Chondrocyte (in vitro differentiated cells): Measurements from ENCODE around the gene TADA2B. TPM values are rescaled to one million over a fixed set of nuclear protein-coding genes. Genes with fewer than 3 reads are reported as not detected.

Experiments
- DNase-seq: peaks from one replicate; pipeline ENCODE4 v3.0.0; 2021; ENCODE audit warnings: mixed read lengths, low spot score
- H3K27ac Mint-ChIP-seq: one replicate; pipeline ENCODE4 v1.8.0; 2021; ENCODE audit warnings: mild to moderate bottlenecking, moderate library complexity, mixed read lengths; ENCODE audit not compliant: unreplicated experiment
- H3K27me3 Mint-ChIP-seq: 2 replicates; pipeline ENCODE4 v1.8.0; 2021; ENCODE audit warnings: low read depth, mixed read lengths
- H3K36me3 Mint-ChIP-seq: 2 replicates; pipeline ENCODE4 v1.8.0; 2021; ENCODE audit warnings: low read depth, mixed read lengths
- H3K4me1 Mint-ChIP-seq: 2 replicates; pipeline ENCODE4 v1.8.0; 2021; ENCODE audit warnings: low read depth, mild to moderate bottlenecking, mixed read lengths
- H3K4me3 Mint-ChIP-seq: one replicate; pipeline ENCODE4 v1.8.0; 2021; ENCODE audit warnings: mild to moderate bottlenecking, moderate library complexity, mixed read lengths; ENCODE audit not compliant: unreplicated experiment
- H3K9me3 Mint-ChIP-seq: 2 replicates; pipeline ENCODE4 v1.8.0; 2021; ENCODE audit warnings: low read depth, mixed read lengths
- CTCF ChIP-seq: fragments of 200-600 bp; sonication (generic); IDR thresholded peaks from 2 replicates; pipeline ENCODE4 v1.5.0; 2021; ENCODE audit warnings: antibody characterized with exemption, mild to moderate bottlenecking, moderate library complexity
- total RNA-seq: library from RNA; stranded (reverse); gene quantifications from 3 replicates; pipeline ENCODE4 v1.2.1, GENCODE V29; 2021

Gene TADA2B
- total RNA-seq, 1 donor from 2014 or later = 18.5 TPM

- peaks cover 27% of the 10 kb centered on the region for H3K4me1 Mint-ChIP-seq
- no peak for DNase-seq
Observed at GRCh38 chr4:7103031-7103606, 59.9 kb downstream of the TADA2B start.

GRCh38 chr4:7103607-7104365 is 60.6 kb downstream of the TADA2B start:
- H3K9me3 Mint-ChIP-seq = no peaks in the 10 kb centered on the region
- DNase-seq = no peak
- peak overlapping the region; percentile 52 for H3K27ac Mint-ChIP-seq
- no peaks in the 10 kb centered on the region for H3K36me3 Mint-ChIP-seq
- peaks cover 4% of the 10 kb centered on the region for H3K27me3 Mint-ChIP-seq
- peaks cover 27% of the 10 kb centered on the region for H3K4me1 Mint-ChIP-seq
- H3K4me3 Mint-ChIP-seq = peak overlapping the region; percentile 82
- no peak for TF ChIP-seq CTCF

More at GRCh38 chr4:7103031-7103606, 59.9 kb downstream of the TADA2B start:
- H3K36me3 Mint-ChIP-seq = no peaks in the 10 kb centered on the region
- H3K27me3 Mint-ChIP-seq = peaks cover 9% of the 10 kb centered on the region
- H3K27ac Mint-ChIP-seq = peak overlapping the region; percentile 77
- no peak for TF ChIP-seq CTCF
- H3K9me3 Mint-ChIP-seq = no peaks in the 10 kb centered on the region
- H3K4me3 Mint-ChIP-seq = peak overlapping the region; percentile 82

- DNase-seq = no peak
- TF ChIP-seq CTCF = no peak
- Mint-ChIP-seq H3K27me3 (peaks cover 7% of the 10 kb centered on the region), H3K9me3 (no peaks in the 10 kb centered on the region), H3K4me1 (peaks cover 27% of the 10 kb centered on the region), H3K36me3 (no peaks in the 10 kb centered on the region), H3K4me3 (no peak overlapping the region), H3K27ac (no peak overlapping the region)
Observed at GRCh38 chr4:7104366-7105031, 61.3 kb downstream of the TADA2B start.

- H3K4me1 Mint-ChIP-seq = peaks cover 27% of the 10 kb centered on the region
- H3K27ac Mint-ChIP-seq = no peak overlapping the region
- peaks cover 2% of the 10 kb centered on the region for H3K36me3 Mint-ChIP-seq
- no peak for DNase-seq
- peaks cover 4% of the 10 kb centered on the region for H3K9me3 Mint-ChIP-seq
- no peak overlapping the region for H3K4me3 Mint-ChIP-seq
- H3K27me3 Mint-ChIP-seq = peaks cover 9% of the 10 kb centered on the region
- TF ChIP-seq CTCF = no peak
Observed at GRCh38 chr4:7105276-7105675, 62.1 kb downstream of the TADA2B start.

GRCh38 chr4:7107166-7107905 is 64.2 kb downstream of the TADA2B start:
- no peak overlapping the region for H3K27ac Mint-ChIP-seq

More at GRCh38 chr4:7107166-7107905, 64.2 kb downstream of the TADA2B start:
- DNase-seq = no peak
- H3K9me3 Mint-ChIP-seq = peaks cover 7% of the 10 kb centered on the region
- H3K4me3 Mint-ChIP-seq = no peak overlapping the region
- no peak for TF ChIP-seq CTCF
- peaks cover 10% of the 10 kb centered on the region for H3K27me3 Mint-ChIP-seq
- peaks cover 20% of the 10 kb centered on the region for H3K4me1 Mint-ChIP-seq
- H3K36me3 Mint-ChIP-seq = peaks cover 3% of the 10 kb centered on the region
